OCI-LY1 (cell line): ENCODE data around the gene FAM216A.
"Not testable (repeated sequence)": the region's sequence is repeated elsewhere in the genome, so short reads cannot be mapped to it uniquely, and the experiment has no call there.

Experiments
- H2AFZ ChIP-seq: fragments of 200-600 bp; sonication (generic), shearing (Covaris generic); 2 replicates; pipeline ENCODE4 v1.6.0; 2014; ENCODE audit warnings: antibody characterized with exemption, mild to moderate bottlenecking, low read length
- H3F3A ChIP-seq: fragments of 200-600 bp; sonication (generic), shearing (Covaris generic); 2 replicates; pipeline ENCODE4 v1.6.0; 2014; ENCODE audit warnings: mild to moderate bottlenecking, antibody characterized with exemption, low read length, moderate library complexity; ENCODE audit not compliant: insufficient read depth
- H3K27ac ChIP-seq: fragments of 200-600 bp; sonication (generic); 2 replicates; pipeline ENCODE4 v1.5.1; 2014; ENCODE audit warnings: low read length, mixed run types, mild to moderate bottlenecking, low read depth; ENCODE audit not compliant: poor library complexity, severe bottlenecking
- H3K27me3 ChIP-seq: fragments of 200-600 bp; sonication (generic); 2 replicates; pipeline ENCODE4 v1.6.0; 2014; ENCODE audit warnings: antibody characterized with exemption, mild to moderate bottlenecking, low read length, moderate library complexity; ENCODE audit not compliant: insufficient read depth
- H3K36me3 ChIP-seq: fragments of 200-600 bp; sonication (generic); 2 replicates; pipeline ENCODE4 v1.6.1; 2014; ENCODE audit warnings: mild to moderate bottlenecking, antibody characterized with exemption, low read length, moderate library complexity, mixed read lengths; ENCODE audit not compliant: insufficient read depth
- H3K4me1 ChIP-seq: fragments of 200-600 bp; sonication (generic); 2 replicates; pipeline ENCODE4 v1.5.1; 2014; ENCODE audit warnings: mild to moderate bottlenecking, low read length, moderate library complexity; ENCODE audit not compliant: insufficient read depth, severe bottlenecking
- H3K4me2 ChIP-seq: fragments of 200-600 bp; sonication (generic), shearing (Covaris generic); 2 replicates; pipeline ENCODE4 v1.6.1; 2014; ENCODE audit warnings: low read length
- H3K4me3 ChIP-seq: fragments of 200-600 bp; sonication (generic); 2 replicates; pipeline ENCODE4 v1.5.1; 2014; ENCODE audit warnings: low read length, low read depth, mild to moderate bottlenecking, mixed read lengths; ENCODE audit not compliant: poor library complexity, severe bottlenecking
- H3K79me2 ChIP-seq: fragments of 200-600 bp; shearing (Covaris generic); 2 replicates; pipeline ENCODE4 v1.6.1; 2016; ENCODE audit warnings: mixed run types, low read length, mixed read lengths; ENCODE audit not compliant: insufficient read depth
- H3K9ac ChIP-seq: fragments of 200-600 bp; sonication (generic), shearing (Covaris generic); 2 replicates; pipeline ENCODE4 v1.6.1; 2014; ENCODE audit warnings: mild to moderate bottlenecking, low read length, mixed read lengths
- H3K9me2 ChIP-seq: fragments of 200-600 bp; sonication (generic), shearing (Covaris generic); 2 replicates; pipeline ENCODE4 v1.6.1; 2014; ENCODE audit warnings: low read depth, mild to moderate bottlenecking, low read length, mixed read lengths
- H3K9me3 ChIP-seq: fragments of 200-600 bp; shearing (Covaris generic); 2 replicates; pipeline ENCODE4 v1.6.1; 2014; ENCODE audit warnings: low read length, mixed read lengths
- H4K20me1 ChIP-seq: fragments of 200-600 bp; sonication (generic), shearing (Covaris generic); 2 replicates; pipeline ENCODE4 v1.6.0; 2016; ENCODE audit warnings: mild to moderate bottlenecking, low read length; ENCODE audit not compliant: insufficient read depth
- EZH2 ChIP-seq: fragments of 200-600 bp; sonication (generic), shearing (Covaris generic); IDR thresholded peaks from 2 replicates; pipeline ENCODE4 v1.8.0; 2017; ENCODE audit warnings: borderline replicate concordance, mixed run types, mild to moderate bottlenecking, antibody characterized with exemption, low read length, moderate library complexity, mixed read lengths
- TF ChIP-seq, protein P1 (sequence below): fragments of 200-600 bp; sonication (generic), shearing (Covaris generic); IDR thresholded peaks from 2 replicates; pipeline ENCODE4 v1.5.1; 2017; ENCODE audit warnings: mild to moderate bottlenecking, antibody characterized with exemption, low read length, moderate library complexity, mixed read lengths

Gene FAM216A

GRCh38 chr12:110468214-110469048 lies at the start of gene FAM216A, which contains the start of gene GPN3:
FAM216A (plus strand) TSS chr12:110468845; CDS start chr12:110468876, 31 bp downstream.
GPN3 (minus strand) TSS chr12:110468257; CDS start chr12:110468203, 54 bp downstream.
- TF ChIP-seq EZH2, result no peak
- TF ChIP-seq, protein P1, sequence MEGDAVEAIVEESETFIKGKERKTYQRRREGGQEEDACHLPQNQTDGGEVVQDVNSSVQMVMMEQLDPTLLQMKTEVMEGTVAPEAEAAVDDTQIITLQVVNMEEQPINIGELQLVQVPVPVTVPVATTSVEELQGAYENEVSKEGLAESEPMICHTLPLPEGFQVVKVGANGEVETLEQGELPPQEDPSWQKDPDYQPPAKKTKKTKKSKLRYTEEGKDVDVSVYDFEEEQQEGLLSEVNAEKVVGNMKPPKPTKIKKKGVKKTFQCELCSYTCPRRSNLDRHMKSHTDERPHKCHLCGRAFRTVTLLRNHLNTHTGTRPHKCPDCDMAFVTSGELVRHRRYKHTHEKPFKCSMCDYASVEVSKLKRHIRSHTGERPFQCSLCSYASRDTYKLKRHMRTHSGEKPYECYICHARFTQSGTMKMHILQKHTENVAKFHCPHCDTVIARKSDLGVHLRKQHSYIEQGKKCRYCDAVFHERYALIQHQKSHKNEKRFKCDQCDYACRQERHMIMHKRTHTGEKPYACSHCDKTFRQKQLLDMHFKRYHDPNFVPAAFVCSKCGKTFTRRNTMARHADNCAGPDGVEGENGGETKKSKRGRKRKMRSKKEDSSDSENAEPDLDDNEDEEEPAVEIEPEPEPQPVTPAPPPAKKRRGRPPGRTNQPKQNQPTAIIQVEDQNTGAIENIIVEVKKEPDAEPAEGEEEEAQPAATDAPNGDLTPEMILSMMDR, result no peak
- peaks cover 17% of the 10 kb centered on the region for H3K4me1 ChIP-seq

GRCh38 chr12:110420644-110421043 lies 48.0 kb upstream of the FAM216A start:
- H3K27me3 ChIP-seq, H3F3A ChIP-seq, H3K79me2 ChIP-seq, H3K9me3 ChIP-seq, H2AFZ ChIP-seq, H3K4me1 ChIP-seq, H3K9me2 ChIP-seq, H3K4me3 ChIP-seq, H3K9ac ChIP-seq, H3K36me3 ChIP-seq, H4K20me1 ChIP-seq, H3K4me2 ChIP-seq, H3K27ac ChIP-seq: not testable (repeated sequence)

More at GRCh38 chr12:110468214-110469048, at the start of gene FAM216A, which contains the start of gene GPN3:
- Histone ChIP-seq H3K36me3 (peaks cover 8% of the 10 kb centered on the region; the same call in 1 of the 2 replicates), H3K79me2 (peaks cover 10% of the 10 kb centered on the region), H3K9ac (peak within 1 kb of the TSS; percentile 99), H3K4me3 (peak within 1 kb of the TSS; percentile 93), H3F3A (no peaks in the 10 kb centered on the region), H3K4me2 (peak within 1 kb of the TSS; percentile 77), H3K9me3 (no peaks in the 10 kb centered on the region), H3K9me2 (no peaks in the 10 kb centered on the region), H4K20me1 (no peaks in the 10 kb centered on the region), H3K27ac (peak within 1 kb of the TSS; percentile 91), H3K27me3 (no peaks in the 10 kb centered on the region), H2AFZ (no peak within 1 kb of the TSS)

DNA sequence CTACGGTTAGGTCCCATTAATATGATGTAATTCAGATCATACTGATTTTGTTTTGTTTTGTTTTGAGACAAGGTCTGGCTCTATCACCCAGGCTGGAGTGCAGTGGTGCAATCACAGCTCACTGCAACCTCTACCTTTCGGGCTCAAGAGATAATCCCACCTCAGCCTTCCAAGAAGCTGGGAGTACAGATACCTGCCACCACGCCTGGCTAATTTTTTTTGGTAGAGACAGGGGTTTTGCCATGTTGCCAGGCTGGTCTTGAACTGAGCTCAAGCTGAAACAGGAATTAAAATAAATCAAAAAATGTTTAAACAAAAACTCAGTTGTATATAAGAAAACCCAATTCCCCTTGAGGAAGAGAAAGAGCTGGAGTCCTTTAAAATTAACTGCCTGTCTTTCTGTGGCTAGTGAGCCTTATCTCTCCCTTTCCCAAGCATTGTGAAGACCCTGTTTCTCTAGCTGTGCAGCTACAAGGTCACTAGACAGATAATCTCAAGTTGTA lies 47.4 kb upstream of the FAM216A start:
- no peaks in the 10 kb centered on the region for H3F3A ChIP-seq
- H3K9me2 ChIP-seq, result no peaks in the 10 kb centered on the region
- H3K9me3 ChIP-seq, result no peaks in the 10 kb centered on the region
- H3K4me2 ChIP-seq, result no peak overlapping the region
- H3K9ac ChIP-seq, result no peak overlapping the region
- no peaks in the 10 kb centered on the region for H3K79me2 ChIP-seq
- H3K4me1 ChIP-seq, result peaks cover 9% of the 10 kb centered on the region
- H3K27ac ChIP-seq, result no peak overlapping the region
- no peak overlapping the region for H3K4me3 ChIP-seq
- no peaks in the 10 kb centered on the region for H3K27me3 ChIP-seq
- H4K20me1 ChIP-seq, result no peaks in the 10 kb centered on the region
- H3K36me3 ChIP-seq, result no peaks in the 10 kb centered on the region
- H2AFZ ChIP-seq, result no peak overlapping the region
- TF ChIP-seq, protein P1, result no peak
- TF ChIP-seq EZH2, result no peak
